ENCODE results near the gene NFYA. TPM values are rescaled to one million over a fixed set of nuclear protein-coding genes. Genes with fewer than 3 reads are reported as not detected.
A peak's percentile ranks its signal among the peaks of the same experiment; 100 is the strongest.

Gene NFYA
- total RNA-seq, 1 experiment from 2014 or later: 25.7 TPM

- H3K4me1 ChIP-seq: peaks cover 95% of the 10 kb centered on the region
- H3K36me3 Mint-ChIP-seq (ENCODE audit: insufficient read depth, unreplicated experiment): peaks cover 24% of the 10 kb centered on the region
- no peak overlapping the region for H3K4me3 Mint-ChIP-seq (ENCODE audit: unreplicated experiment)
- H3K9me3 ChIP-seq: no peaks in the 10 kb centered on the region
- intact Hi-C loops (cut with micrococcal nuclease; ENCODE audit: unreplicated experiment): no loop called here
- CTCF ChIA-PET: interaction anchor here (0.6 to 0.9 kb wide), 3 partner anchors 12 to 457 kb away, joined by 3 to 4 read pairs (median 3); partner anchors contain the start of genes NFYA and OARD1
- H3K27me3 Mint-ChIP-seq (ENCODE audit: insufficient read depth, unreplicated experiment): no peaks in the 10 kb centered on the region
- H3K4me1 Mint-ChIP-seq (ENCODE audit: low read depth, unreplicated experiment): peaks cover 77% of the 10 kb centered on the region
- POLR2A ChIA-PET: interaction anchor here (2.6 kb wide), 1 partner anchor 14 kb away, joined by 8 read pairs; the partner anchor contains the start of genes NFYA and OARD1
- no TSS peak for BruUV-seq (replicated peaks)
- no peaks in the 10 kb centered on the region for H3K36me3 ChIP-seq (ENCODE audit: control insufficient read depth, insufficient read depth, low read length)
- DNase-seq: no peak
- peak overlapping the region; percentile 65 for H3K27ac Mint-ChIP-seq (ENCODE audit: unreplicated experiment)
- H3K27me3 ChIP-seq (replicated peaks; ENCODE audit: control insufficient read depth, insufficient read depth, low read length): no peaks in the 10 kb centered on the region
- TF ChIP-seq CTCF (IDR thresholded peaks at IDR 0.05; ENCODE audit: insufficient read depth in 1 of 2, low read depth in 1 of 2, low read length in 1 of 2, severe bottlenecking in 1 of 2, unreplicated experiment in 1 of 2): no peak
- H3K4me3 ChIP-seq (ENCODE audit: low read depth, low read length): no peak overlapping the region
- peaks cover 9% of the 10 kb centered on the region for H3K9me3 Mint-ChIP-seq (ENCODE audit: unreplicated experiment)
Observed at GRCh38 chr6:41058783-41059181, 14.0 kb upstream of the NFYA start.

DNA sequence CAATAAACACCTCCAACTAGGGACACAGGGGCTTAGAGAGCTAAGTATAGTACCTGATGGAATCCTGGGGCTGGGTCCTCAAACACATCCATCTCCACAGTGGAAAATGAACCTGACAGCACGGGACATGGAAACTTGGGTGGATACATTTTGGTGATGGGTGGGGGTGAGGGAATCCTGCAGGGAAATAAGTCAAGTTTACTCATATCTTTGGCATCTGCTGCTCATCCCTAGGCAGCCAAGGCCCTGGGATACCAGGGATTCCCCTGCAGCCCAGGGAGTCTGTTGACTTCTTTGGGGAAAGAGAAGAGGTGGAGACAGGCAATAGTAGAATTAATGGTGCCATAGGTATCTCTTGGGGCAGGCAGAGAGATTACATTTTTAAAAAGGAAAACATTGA, 13.2 kb upstream of the NFYA start:
- Histone ChIP-seq H3K9me3 (no peaks in the 10 kb centered on the region), H3K4me1 (peaks cover 95% of the 10 kb centered on the region), H3K4me3 (ENCODE audit: low read depth, low read length) (no peak overlapping the region), H3K27me3 (replicated peaks; ENCODE audit: control insufficient read depth, insufficient read depth, low read length) (no peaks in the 10 kb centered on the region), H3K36me3 (ENCODE audit: control insufficient read depth, insufficient read depth, low read length) (no peaks in the 10 kb centered on the region; the same call in 1 of the 2 replicates)
- ChIA-PET CTCF (interaction anchor here (0.9 kb wide), 2 partner anchors 13 kb away, joined by 3 to 4 read pairs; partner anchors contain the start of genes NFYA and OARD1), POLR2A (no interaction called here)
- TF ChIP-seq CTCF (IDR thresholded peaks at IDR 0.05; ENCODE audit: insufficient read depth in 1 of 2, low read depth in 1 of 2, low read length in 1 of 2, severe bottlenecking in 1 of 2, unreplicated experiment in 1 of 2): no peak
- H3K4me1 Mint-ChIP-seq (ENCODE audit: low read depth, unreplicated experiment): peaks cover 84% of the 10 kb centered on the region
- H3K27me3 Mint-ChIP-seq (ENCODE audit: insufficient read depth, unreplicated experiment): no peaks in the 10 kb centered on the region
- H3K27ac Mint-ChIP-seq (ENCODE audit: unreplicated experiment): peak overlapping the region; percentile 65
- H3K4me3 Mint-ChIP-seq (ENCODE audit: unreplicated experiment): no peak overlapping the region
- no TSS peak for BruUV-seq (replicated peaks)
- DNase-seq: no peak
- H3K36me3 Mint-ChIP-seq (ENCODE audit: insufficient read depth, unreplicated experiment): peaks cover 24% of the 10 kb centered on the region
- peaks cover 9% of the 10 kb centered on the region for H3K9me3 Mint-ChIP-seq (ENCODE audit: unreplicated experiment)
- intact Hi-C loops (cut with micrococcal nuclease; ENCODE audit: unreplicated experiment): no loop called here

DNA sequence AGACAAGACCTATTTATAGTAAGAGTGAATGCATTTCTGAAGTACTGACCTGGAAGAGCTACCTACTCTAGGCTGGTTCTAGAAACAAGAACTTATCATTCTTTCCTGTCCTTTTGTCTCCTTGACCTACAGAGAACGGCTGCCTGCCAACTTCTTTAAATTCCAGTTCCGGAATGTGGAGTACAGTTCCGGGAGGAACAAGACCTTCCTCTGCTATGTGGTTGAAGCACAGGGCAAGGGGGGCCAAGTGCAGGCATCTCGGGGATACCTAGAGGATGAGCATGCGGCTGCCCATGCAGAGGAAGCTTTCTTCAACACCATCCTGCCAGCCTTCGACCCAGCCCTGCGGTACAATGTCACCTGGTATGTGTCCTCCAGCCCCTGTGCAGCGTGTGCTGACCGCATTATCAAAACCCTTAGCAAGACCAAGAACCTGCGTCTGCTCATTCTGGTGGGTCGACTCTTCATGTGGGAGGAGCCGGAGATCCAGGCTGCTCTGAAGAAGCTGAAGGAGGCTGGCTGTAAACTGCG, 11.5 kb upstream of the NFYA start:
- no peak for DNase-seq
- H3K36me3 Mint-ChIP-seq (ENCODE audit: insufficient read depth, unreplicated experiment): peaks cover 30% of the 10 kb centered on the region
- no peaks in the 10 kb centered on the region; the same call in 1 of the 2 replicates for H3K36me3 ChIP-seq (ENCODE audit: control insufficient read depth, insufficient read depth, low read length)
- peak overlapping the region; percentile 32 for H3K27ac Mint-ChIP-seq (ENCODE audit: unreplicated experiment)
- H3K4me3 Mint-ChIP-seq (ENCODE audit: unreplicated experiment): no peak overlapping the region
- H3K9me3 ChIP-seq: no peaks in the 10 kb centered on the region
- BruUV-seq (replicated peaks): no TSS peak
- peaks cover 86% of the 10 kb centered on the region for H3K4me1 Mint-ChIP-seq (ENCODE audit: low read depth, unreplicated experiment)
- H3K9me3 Mint-ChIP-seq (ENCODE audit: unreplicated experiment): peaks cover 9% of the 10 kb centered on the region
- ChIA-PET POLR2A (interaction anchor here (0.7 kb wide), 1 partner anchor 370 kb away, joined by 9 read pairs; no protein-coding TSS in a partner anchor), CTCF (no interaction called here)
- H3K27me3 ChIP-seq (replicated peaks; ENCODE audit: control insufficient read depth, insufficient read depth, low read length): no peaks in the 10 kb centered on the region
- peaks cover 92% of the 10 kb centered on the region for H3K4me1 ChIP-seq
- H3K4me3 ChIP-seq (ENCODE audit: low read depth, low read length): no peak overlapping the region
- H3K27me3 Mint-ChIP-seq (ENCODE audit: insufficient read depth, unreplicated experiment): no peaks in the 10 kb centered on the region
- no peak for TF ChIP-seq CTCF (IDR thresholded peaks at IDR 0.05; ENCODE audit: insufficient read depth in 1 of 2, low read depth in 1 of 2, low read length in 1 of 2, severe bottlenecking in 1 of 2, unreplicated experiment in 1 of 2)
- intact Hi-C loops (cut with micrococcal nuclease; ENCODE audit: unreplicated experiment): loop anchor here (10.0 kb wide), 1 partner anchor 346 kb away; no protein-coding TSS in a partner anchor

Measured in Caco-2 (cell line).